CD4-positive, alpha-beta T cell treated with Interleukin-6 for 4 hours (primary cell): ENCODE results near the gene IDH2.
A peak's percentile ranks its signal among the peaks of the same experiment; 100 is the strongest.

ENCODE experiments used
- DNase-seq: peaks from one replicate; pipeline ENCODE4 v3.0.0-alpha.2; 2020; ENCODE audit warnings: mixed read lengths

IDH2 gene

DNA sequence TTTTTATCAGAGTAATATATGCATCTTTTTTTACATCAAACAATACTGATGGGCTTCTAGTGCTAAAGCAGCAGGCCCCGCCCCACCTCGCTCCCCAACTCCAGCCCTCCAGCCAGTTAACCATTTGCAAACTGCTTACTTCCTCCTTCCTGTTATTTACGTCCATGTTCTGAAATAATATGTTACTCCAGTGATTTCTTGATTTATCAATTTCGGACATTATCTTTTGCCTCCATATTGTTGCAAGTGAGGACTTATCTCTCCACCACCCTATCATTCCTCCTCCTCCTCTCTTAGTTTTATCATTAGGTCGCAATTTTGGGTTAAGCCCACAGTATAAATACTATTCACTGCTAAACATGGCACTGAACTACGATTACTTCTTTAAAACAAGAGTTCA, 61.6 kb downstream of the IDH2 start:
- no peak for DNase-seq

DNA sequence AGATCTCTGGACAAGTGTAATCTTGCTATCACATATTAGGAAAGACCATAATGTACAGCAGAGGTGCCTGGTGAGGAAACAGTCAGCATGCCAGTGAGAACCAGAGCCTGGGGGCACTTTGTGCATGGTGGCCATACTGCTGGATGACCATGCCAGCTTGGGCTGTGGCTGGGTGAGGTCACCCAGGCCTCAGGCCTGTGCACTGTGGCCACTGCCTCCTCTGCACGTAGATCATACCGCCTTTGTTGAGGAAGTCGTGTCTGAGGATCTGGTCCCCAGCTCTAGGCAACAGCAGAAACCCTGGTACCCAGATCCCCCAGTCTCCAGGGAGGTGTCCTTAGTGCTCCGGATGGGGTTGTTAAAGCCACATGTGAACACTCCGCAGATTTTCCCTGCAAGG, 62.3 kb downstream of the IDH2 start:
- DNase-seq: no peak

DNA sequence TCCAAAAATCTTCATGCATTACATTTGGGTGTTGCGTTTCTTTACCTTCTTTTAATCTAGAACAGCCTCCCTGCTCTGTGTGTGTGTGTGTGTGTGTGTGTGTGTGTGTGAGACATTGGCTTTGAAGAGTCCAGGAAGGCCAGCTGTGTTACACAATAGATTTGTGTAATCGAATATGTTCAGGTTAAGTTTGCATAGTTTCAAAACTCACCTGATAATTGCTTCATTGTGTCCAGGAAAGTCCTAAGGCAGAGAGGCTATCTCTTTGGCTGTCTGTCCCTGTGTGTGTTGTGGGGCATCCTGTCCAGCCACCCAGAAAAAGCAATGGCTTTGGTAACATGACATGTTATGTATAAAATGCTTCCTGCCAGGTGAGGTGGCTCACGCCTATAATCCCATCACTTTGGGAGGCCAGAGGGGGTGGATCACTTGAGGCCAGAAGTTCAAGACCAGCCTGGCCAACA, 63.6 kb downstream of the IDH2 start:
- DNase-seq: no peak

DNA sequence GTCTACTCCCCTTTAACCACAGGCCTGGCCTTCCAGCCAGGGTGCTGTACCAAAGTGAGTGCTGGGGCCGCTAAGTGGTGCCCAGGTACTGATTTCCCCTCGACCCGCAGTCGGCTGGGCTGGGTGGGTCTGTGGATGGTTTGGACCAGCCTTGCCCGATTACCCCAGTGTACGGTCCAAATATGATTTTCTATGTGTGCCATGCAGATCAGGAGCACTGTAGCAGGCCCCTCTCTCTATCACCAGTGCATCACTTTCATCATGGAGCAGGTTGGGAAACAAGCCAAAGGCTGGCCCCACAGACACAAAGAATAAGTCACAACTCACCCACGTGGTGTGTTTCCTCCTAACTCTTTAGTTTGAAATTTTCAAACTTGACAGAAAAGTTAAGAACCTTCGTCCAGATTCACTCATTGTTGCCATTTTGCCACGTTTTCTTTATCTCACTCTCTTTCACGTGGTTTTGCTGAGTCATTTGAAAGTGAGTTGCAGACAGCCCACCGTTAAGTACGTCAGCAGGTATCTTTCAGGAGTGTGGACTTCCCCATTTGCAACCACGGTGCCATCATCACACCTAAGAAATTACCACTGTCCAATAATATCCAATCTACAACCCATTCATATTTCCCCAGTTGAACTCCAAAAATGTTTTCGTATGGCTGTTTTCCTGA, 64.2 kb downstream of the IDH2 start:
- peak; percentile 53 for DNase-seq

DNA sequence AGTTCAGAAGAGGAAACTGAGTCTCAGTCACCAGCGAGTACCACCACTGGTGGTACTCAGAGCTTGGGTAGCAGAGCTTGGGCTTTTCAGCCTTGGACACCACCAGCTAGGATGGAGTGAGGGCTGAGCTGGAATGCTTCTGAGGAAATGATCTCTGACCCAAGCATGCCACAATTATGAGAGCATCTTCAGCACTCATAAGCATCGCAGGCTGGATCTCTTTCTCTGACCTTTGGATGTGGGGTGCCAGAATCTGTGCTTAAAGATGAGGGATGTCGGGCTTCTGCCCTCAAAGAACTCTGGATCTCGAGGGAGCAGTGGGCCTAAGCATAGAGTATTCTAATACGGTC, 64.8 kb downstream of the IDH2 start:
- no peak for DNase-seq

DNA sequence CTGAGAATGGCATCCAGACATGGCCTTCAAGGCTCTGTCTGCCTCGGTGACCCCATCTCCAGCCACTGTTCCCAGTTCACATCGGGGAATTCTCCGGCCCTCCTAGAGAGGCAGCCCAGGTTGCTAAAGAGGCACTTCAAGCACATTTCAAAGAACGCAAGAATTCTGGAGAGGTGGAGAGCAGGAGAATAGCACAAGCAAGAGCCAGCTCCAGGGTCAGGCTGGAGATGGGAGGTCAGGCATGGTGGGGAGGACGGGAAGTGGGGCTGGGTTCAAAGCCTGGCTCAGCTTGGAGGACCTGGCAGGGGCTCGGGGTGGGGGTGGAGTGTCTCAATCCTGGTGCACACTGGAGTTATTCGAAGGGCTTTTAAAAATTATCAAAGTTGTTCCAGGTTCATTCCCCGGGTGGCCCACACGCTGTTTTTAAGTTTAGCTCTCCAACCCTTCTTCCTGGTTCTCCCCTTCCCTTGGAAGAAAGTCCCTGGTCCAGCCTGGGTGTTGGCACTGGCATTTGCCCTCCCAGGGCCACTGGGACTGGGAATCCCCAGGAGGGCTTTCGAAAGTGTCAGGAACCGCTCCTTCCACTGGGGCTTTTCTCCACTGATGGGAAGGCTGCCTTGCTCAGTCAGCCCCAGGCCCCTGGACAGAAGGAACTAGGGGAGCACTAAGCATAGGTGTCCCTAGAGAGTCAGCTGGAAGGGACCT, 65.3 kb downstream of the IDH2 start:
- DNase-seq: no peak

DNA sequence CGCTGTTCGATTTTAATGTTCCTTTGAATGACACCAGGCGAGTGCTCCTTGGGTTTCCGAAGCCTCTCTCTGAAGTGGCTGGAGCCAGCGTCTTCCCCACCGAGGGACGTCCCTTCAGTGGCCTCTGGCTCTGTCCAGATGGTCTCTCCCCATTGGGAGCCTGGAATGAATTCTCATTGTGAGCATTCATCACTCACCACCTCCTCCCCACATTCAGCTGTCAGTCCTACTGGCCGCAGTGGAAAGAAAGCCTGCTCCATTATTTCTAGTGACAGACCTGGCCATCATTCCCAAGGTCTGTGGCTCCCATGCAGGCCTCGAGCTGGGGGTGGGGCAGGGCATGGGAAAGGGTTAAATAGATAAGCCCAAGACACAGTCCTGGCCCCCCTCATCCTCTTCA, 65.9 kb downstream of the IDH2 start:
- no peak for DNase-seq

DNA sequence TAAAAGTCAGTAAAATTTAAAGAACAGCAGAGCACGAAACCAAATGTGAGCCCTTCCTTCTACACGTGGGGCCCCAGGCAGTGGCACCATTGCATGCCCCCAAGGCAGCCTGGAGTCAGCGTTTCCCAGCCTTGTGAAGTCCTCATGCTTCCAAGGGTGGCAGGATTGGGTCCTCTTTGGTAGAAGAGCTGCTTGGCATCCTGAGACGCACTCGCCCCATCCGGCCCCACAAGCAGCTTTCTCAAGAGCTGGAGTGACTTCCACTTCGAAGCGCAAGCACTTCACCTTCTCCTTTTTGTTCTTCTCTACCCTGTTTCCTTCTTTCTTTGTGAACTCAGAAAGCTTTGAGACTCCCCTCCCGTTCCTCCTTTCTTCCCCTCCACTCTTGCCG, 66.4 kb downstream of the IDH2 start:
- DNase-seq: no peak

DNA sequence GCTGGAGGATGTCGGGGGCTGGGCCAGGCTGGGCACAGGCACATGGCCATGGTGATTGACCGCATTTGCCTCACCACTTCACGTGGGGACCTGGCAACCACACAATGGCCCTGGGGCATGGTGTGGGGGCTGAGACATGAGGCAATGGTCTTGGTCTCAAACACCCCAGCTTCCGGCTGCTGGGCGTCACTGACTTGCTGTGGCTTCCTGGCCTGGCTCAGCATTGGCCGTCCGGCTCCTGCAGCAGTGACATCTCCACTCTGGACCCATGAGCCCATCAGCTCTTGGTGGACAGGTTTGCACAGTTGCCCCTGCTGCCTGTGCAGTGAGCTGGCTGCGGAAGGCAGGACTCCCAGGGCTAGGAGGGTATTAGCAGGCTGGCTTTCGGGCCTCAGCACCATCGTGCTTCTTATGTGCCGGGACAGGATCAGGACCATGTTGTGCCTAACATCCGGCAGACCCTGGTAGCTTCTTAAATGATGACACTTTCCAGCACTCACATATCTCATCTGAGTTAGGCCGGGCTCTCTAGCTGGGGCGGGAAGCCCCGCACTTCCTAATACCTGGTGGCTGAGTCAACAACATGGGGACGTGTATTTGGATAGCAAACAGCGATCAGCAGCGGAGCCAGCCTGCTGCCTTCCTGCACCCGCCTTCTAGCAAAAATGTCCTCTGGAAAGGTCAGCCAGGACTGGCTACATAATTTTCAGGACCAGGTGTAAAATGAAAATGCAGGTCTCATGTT, 67.0 kb downstream of the IDH2 start:
- no peak for DNase-seq

DNA sequence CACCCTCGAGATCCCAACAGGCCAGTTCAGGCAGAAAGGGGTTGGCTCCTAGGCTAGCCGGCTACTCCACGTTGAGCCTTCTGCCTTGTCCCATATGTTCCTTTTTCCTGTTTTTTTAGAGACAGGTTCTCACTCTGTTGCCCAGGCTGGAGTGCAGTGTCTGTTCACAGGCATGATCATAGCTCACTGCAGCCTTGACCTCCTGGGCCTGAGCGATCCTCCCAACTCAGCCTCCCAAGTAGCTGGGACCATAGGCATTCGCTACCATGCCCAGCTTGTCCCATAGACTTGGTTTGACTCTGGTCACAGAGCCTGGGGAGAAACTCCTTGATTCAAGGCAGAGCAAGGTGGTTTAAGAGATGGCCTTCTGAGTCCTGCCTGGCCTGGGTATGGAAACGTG, 68.8 kb downstream of the IDH2 start:
- no peak for DNase-seq
